Activated CD8-positive, alpha-beta memory T cell treated with anti-CD3 and anti-CD28 coated beads for 36 hours (primary cell): ENCODE measurements around the gene GRM1. TPM values are rescaled to one million over a fixed set of nuclear protein-coding genes. Genes with fewer than 3 reads are reported as not detected.
"Not testable (repeated sequence)": the region's sequence is repeated elsewhere in the genome, so short reads cannot be mapped to it uniquely, and the experiment has no call there.

Experiments used
- CTCF ChIA-PET: fragments of 350-600 bp; sonication (Branson Sonifier 250); formaldehyde crosslinking; loops from one replicate; lab custom pipeline; 2021; ENCODE audit warnings: antibody characterized with exemption; lab: Charles Lee
- POLR2A ChIA-PET: fragments of 350-600 bp; sonication (Branson Sonifier 250); formaldehyde crosslinking; loops from one replicate; lab custom pipeline; 2021; ENCODE audit warnings: antibody characterized with exemption; lab: Charles Lee
- total RNA-seq, 2 experiments: library from RNA; stranded (reverse); gene quantifications; one replicate each; pipeline ENCODE4 v1.2.3, GENCODE V29; 2021

GRM1 gene
- total RNA-seq, 2 experiments from 2014 or later = not detected

- ChIA-PET POLR2A (no interaction called here), CTCF (no interaction called here)
Observed at GRCh38 chr6:146183831-146184230, 155.0 kb downstream of the GRM1 start.

- CTCF ChIA-PET = no interaction called here
- POLR2A ChIA-PET = no interaction called here
Observed at GRCh38 chr6:146184701-146185100, 155.8 kb downstream of the GRM1 start.

DNA sequence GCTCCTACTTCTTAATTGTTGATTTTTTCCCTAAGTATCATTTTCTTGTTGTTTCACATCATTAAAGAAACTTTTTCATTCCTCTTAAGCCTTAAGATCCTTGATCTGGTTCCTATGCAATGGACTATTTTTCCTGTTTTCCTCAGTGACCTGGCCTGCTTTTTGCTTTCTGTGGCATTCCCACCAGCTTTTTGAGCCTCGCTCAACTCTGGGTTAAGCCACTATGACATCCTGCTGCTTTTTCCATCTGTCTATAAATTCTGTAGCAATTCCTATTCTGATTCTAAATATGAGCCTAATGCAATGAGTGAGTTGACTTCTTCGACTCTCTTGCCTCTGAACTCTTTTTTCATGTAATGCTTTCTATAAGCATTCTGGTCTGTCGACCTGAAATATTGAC, 160.3 kb downstream of the GRM1 start:
- ChIA-PET POLR2A (no interaction called here), CTCF (no interaction called here)

GRCh38 chr6:146190581-146190980, 161.7 kb downstream of the GRM1 start:
- ChIA-PET POLR2A (no interaction called here), CTCF (no interaction called here)

DNA sequence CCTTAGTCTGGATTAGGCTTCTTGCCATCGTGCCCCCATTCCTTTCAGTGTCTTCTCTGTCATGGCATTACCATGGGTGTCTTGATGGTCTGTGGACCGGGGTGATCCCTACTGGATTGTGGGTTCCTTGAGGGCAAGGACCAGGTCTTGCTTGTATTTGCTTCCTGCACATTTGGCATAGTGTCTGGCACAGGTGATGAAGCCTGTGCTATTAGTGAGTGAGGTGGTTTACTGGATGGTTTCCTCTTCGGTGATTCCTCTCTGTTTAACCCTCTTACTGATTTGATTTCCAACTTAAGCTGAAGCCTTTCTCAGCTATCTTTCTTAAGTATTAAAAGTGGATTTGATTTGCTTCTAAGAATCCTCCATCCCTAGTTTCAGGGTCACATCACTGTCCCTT, 162.3 kb downstream of the GRM1 start:
- POLR2A ChIA-PET = no interaction called here

DNA sequence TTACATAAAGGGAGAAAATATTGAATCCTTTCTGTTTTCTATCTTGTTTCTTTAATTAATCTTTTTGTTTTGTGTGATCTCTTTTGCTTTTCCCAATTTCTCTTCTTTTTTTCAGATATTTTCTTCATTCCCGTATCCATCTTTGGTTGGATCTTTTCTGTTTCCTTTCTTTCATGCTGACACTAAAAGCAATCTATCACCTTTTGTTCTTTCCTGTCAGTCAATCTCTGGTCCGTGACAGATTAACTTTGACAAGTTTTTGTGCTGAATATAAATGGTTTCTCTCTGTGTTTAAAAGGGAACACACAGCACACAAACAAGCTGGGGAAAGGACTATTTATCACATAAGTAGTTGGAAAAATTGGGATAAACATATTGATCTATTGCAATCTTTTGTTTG, 162.8 kb downstream of the GRM1 start:
- CTCF ChIA-PET = no interaction called here
- POLR2A ChIA-PET = no interaction called here

More for the DNA sequence above, 162.3 kb downstream of the GRM1 start:
- CTCF ChIA-PET = no interaction called here

- ChIA-PET CTCF (no interaction called here), POLR2A (no interaction called here)
Observed at GRCh38 chr6:146194434-146194833, 165.6 kb downstream of the GRM1 start.

DNA sequence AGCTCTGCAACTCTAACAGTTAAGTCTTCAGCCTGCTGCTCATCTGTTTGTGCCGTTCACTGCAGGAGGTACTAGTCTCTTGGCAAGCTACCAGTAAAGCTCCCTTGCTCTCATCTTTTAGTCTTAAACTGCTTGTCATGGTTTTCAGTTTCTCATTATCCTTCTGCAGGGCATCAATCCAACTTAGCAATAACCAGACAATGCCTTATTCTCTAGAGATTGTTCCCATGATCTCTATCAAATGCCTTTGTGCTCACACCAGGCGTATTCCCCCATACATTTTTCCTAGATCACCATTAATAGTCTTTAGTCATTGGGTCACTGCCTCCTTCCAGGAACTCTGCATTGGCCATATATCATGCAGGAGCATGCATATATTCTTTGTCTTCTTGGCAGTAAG, 171.3 kb downstream of the GRM1 start:
- ChIA-PET CTCF (no interaction called here), POLR2A (no interaction called here)

DNA sequence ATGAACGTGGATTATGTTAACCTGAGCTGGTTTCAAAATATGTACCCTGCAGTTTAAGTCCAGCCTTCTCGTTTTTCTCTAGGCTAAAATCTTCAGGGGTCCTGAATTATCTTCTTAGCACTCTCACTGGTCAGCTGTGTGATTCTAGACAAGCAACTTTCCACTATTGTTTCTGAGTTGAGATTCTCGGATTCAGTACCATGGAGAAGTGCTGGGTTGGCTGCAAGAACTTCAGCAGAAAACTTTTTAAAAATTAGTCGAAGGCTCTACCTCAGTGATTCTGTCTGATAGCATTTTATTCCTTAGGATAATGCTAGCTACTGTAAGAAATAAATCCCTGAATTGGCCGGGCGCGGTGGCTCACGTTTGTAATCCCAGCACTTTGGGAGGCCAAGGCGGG, 173.7 kb downstream of the GRM1 start:
- ChIA-PET POLR2A (no interaction called here), CTCF (no interaction called here)

DNA sequence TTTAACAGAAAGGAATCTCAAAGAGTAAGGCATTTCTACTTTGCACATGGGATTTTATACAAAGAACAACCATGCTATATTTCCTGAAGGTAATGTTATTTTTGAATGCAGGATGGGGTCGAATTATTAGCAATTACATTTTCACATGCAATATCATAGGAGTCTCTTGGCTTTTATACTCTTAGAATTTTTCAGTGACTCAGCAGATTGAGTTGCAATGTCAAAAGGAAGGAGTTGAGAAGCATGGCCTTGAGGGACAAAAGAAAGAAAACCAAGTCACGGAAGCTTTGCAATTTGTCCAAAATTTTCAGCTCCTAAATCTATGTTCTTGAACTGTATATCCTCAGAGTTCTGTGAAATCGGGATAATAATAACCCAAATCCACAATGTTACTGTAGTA, 181.1 kb downstream of the GRM1 start:
- ChIA-PET CTCF (no interaction called here), POLR2A (no interaction called here)

GRCh38 chr6:146210406-146211083, 181.7 kb downstream of the GRM1 start:
- ChIA-PET POLR2A (no interaction called here), CTCF (no interaction called here)

GRCh38 chr6:146211646-146212045, 182.8 kb downstream of the GRM1 start:
- ChIA-PET CTCF (no interaction called here), POLR2A (no interaction called here)

- POLR2A ChIA-PET = no interaction called here
- CTCF ChIA-PET = no interaction called here
Observed at GRCh38 chr6:146212781-146213180, 183.9 kb downstream of the GRM1 start.

DNA sequence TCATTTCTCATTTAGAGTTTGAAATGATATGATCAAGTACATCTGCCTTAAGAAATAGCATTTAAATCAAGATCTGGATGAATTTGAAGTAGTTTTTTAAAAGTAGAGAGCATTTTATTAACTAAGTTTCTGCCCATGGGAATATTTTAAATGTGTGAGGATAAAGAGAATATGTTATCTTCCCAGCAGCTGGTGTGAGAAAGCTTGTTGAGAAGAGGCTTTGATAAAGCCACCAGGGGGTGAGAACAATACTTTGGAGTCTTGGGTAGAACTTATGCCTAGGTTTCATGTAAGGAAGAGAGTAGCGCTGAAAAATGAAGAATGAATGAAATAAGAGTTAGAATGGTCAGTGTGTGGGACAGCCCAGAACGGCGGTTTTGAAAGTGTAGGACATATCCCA, 190.2 kb downstream of the GRM1 start:
- ChIA-PET POLR2A (no interaction called here), CTCF (no interaction called here)

DNA sequence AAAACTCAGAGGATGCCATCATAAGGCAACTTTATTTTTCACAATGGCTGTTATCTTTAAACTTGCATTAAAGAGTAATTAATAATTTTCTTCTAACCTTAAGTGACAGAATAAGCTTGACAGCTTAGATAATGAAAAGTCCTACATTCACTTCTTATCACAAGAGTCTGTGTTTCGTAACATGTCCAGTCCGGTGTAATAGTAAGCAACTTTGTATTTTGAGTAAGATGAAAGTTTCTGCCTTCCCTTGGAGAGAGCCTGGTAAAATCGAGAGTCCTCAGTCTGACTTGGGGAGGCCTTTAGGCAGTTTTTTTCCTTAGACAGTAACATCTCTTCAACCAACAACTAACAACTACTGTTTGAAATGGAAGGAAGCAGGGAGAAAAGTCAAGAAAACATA, 195.6 kb downstream of the GRM1 start:
- CTCF ChIA-PET = no interaction called here
- POLR2A ChIA-PET = no interaction called here

DNA sequence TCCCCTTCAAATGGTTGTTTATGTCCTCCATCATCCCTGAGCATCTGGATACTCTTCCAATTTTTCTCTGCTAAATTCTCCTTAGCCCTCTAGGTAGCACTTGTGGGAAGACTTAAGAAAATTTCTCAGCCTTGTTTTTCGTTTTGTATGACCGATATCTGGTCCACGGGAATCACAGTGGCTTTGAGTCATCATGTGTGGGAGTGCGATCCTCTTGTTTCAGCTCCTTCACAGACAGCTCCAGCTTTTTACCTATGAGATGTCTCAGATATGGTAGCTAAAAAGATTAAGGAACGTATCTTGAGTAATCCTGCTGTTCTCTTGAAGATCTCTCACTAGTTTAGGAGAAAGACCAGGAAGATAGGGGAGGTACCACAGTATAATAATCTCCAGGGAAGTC, 196.1 kb downstream of the GRM1 start:
- CTCF ChIA-PET = no interaction called here

DNA sequence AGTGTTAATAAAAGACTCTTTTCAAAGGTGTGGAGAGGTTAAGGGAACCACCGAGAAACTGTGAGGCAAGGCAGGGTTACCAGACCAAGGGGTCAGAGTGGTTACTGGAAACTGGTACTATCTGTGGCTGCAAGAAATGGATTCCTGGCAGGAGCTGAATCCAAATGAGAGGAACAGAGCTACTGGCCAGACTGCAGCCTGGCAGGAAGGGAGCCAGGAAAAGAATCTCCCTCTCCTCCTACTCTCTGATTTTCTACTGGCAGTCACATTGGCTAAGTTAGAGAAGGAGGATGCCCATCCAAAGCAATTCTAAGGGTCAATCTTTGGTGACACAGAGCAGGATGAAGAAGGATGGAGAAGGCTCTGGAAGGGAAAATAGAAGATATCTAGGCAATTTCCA, 211.5 kb downstream of the GRM1 start:
- CTCF ChIA-PET = no interaction called here
- POLR2A ChIA-PET = no interaction called here

More for the DNA sequence above, 196.1 kb downstream of the GRM1 start:
- POLR2A ChIA-PET = no interaction called here

GRCh38 chr6:146240807-146241206, 211.9 kb downstream of the GRM1 start:
- ChIA-PET CTCF (no interaction called here), POLR2A (no interaction called here)

DNA sequence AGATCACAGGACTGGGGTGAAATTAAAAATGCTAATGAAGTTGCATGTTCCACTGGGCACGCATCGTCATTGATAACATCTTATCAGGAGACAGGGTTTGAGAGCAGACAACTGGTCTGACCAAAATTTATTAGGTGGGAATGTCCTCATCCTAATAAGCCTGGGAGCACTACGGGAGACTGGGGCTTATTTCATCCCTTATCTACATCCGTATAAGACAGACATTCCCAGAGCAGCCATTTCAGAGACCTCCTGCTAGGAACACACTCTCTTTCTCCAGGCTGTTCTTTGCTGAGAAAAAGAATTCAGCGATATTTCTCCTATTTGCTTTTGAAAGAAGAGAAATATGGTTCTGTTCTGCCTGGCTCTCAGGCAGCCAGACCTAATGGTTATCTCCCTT, 214.8 kb downstream of the GRM1 start:
- CTCF ChIA-PET, POLR2A ChIA-PET: not testable (repeated sequence)

DNA sequence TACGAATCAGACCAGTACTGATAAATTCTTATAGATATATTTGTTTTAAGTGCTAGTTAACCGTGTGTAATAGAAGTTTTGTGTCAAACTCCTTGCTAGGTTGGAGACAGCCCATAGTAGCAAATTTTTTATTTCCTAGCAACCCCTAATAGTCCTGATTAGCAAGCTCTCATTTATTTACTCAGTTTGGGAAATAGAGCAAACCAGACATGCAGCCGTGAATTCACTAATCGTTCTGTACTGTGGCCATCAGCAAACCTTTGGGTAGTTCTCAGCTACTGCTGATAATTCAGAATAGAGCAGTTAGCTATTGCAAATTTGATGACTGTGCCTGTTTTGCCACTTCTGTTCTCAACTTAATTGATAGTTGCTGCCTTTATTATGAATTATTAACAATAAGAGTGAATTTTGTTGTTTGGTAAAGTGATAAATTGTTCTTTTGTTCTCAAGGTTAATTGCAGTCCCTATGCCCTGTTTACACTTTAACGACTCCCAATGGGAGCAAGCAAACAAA, 215.8 kb downstream of the GRM1 start:
- POLR2A ChIA-PET = no interaction called here

GRCh38 chr6:146246028-146246427, 217.2 kb downstream of the GRM1 start:
- ChIA-PET CTCF (no interaction called here), POLR2A (no interaction called here)

More for the DNA sequence above, 215.8 kb downstream of the GRM1 start:
- CTCF ChIA-PET = no interaction called here

- ChIA-PET CTCF (no interaction called here), POLR2A (no interaction called here)
Observed at GRCh38 chr6:146253691-146254090, 224.8 kb downstream of the GRM1 start.
